Brain microvascular endothelial cell (primary cell): Measurements from ENCODE around the gene KRT80.

ENCODE experiments used
- DNase-seq: peaks from one replicate; pipeline ENCODE4 v3.0.0-alpha.2; 2020
- H3K27ac ChIP-seq: fragments of 250-450 bp; sonication (Bioruptor Pico); 2 replicates; pipeline ENCODE4 v1.5.1; 2020; ENCODE audit warnings: mild to moderate bottlenecking, moderate library complexity
- H3K27me3 ChIP-seq: fragments of 250-450 bp; sonication (Bioruptor Pico); replicated peaks from 2 replicates; pipeline ENCODE4 v1.5.1; 2020; ENCODE audit warnings: mild to moderate bottlenecking
- H3K36me3 ChIP-seq: fragments of 250-450 bp; sonication (Bioruptor Pico); replicated peaks from 2 replicates; pipeline ENCODE4 v1.5.1; 2020; ENCODE audit warnings: mild to moderate bottlenecking
- H3K4me3 ChIP-seq: 2 replicates; pipeline ENCODE4 v1.5.1; 2011; ENCODE audit warnings: low read depth, mild to moderate bottlenecking, control low read depth, low read length, moderate library complexity
- CTCF ChIP-seq: IDR thresholded peaks from 2 replicates; pipeline ENCODE4 v1.5.1; 2011; ENCODE audit warnings: low read depth, mild to moderate bottlenecking, moderate library complexity, low read length, control low read depth, inconsistent platforms; ENCODE audit errors: missing control alignments
- in situ Hi-C: cut with HindIII; loops from 2 replicates; pipeline ENCODE4 v1.10.0; 2017; ENCODE audit warnings: low sequenced_read_pairs, low pct_ligation_motif_present

KRT80 gene

GRCh38 chr12:52182898-52183543 lies 8.8 kb downstream of the KRT80 start:
- H3K27ac ChIP-seq, result no peak overlapping the region
- no peaks in the 10 kb centered on the region for H3K27me3 ChIP-seq
- H3K4me3 ChIP-seq, result no peak overlapping the region
- in situ Hi-C loops, result no loop called here
- DNase-seq, result no peak
- no peaks in the 10 kb centered on the region for H3K36me3 ChIP-seq
- TF ChIP-seq CTCF, result no peak

- no peak for TF ChIP-seq CTCF
- in situ Hi-C loops, result no loop called here
- H3K27ac ChIP-seq, result peak overlapping the region; percentile 46
These were observed 9.4 kb downstream of the KRT80 start for GRCh38 chr12:52182384-52182783.

GRCh38 chr12:52181746-52182145 lies 10.1 kb downstream of the KRT80 start:
- peak; percentile 64 for DNase-seq
- in situ Hi-C loops, result no loop called here
- H3K36me3 ChIP-seq, result no peaks in the 10 kb centered on the region
- H3K4me3 ChIP-seq, result no peak overlapping the region
- peak overlapping the region; percentile 46 for H3K27ac ChIP-seq
- TF ChIP-seq CTCF, result no peak
- no peaks in the 10 kb centered on the region for H3K27me3 ChIP-seq

More at GRCh38 chr12:52182384-52182783, 9.4 kb downstream of the KRT80 start:
- Histone ChIP-seq H3K27me3 (no peaks in the 10 kb centered on the region), H3K4me3 (no peak overlapping the region), H3K36me3 (no peaks in the 10 kb centered on the region)
- DNase-seq, result no peak

- TF ChIP-seq CTCF, result no peak
- in situ Hi-C loops, result no loop called here
- H3K4me3 ChIP-seq, result no peak overlapping the region
These were observed 10.7 kb downstream of the KRT80 start for GRCh38 chr12:52180971-52181628.

GRCh38 chr12:52179396-52179973 lies 12.3 kb downstream of the KRT80 start:
- no peak overlapping the region for H3K4me3 ChIP-seq
- H3K27ac ChIP-seq, result no peak overlapping the region
- H3K27me3 ChIP-seq, result no peaks in the 10 kb centered on the region
- no peak for TF ChIP-seq CTCF
- DNase-seq, result no peak
- in situ Hi-C loops, result no loop called here
- no peaks in the 10 kb centered on the region for H3K36me3 ChIP-seq

More at GRCh38 chr12:52180971-52181628, 10.7 kb downstream of the KRT80 start:
- no peak for DNase-seq
- H3K27ac ChIP-seq, result peak overlapping the region; percentile 46
- H3K27me3 ChIP-seq, result no peaks in the 10 kb centered on the region
- H3K36me3 ChIP-seq, result no peaks in the 10 kb centered on the region
